GM12892 (cell line): ENCODE measurements around the gene PLBD2.

ENCODE experiments used
- POLR2A ChIP-seq: IDR thresholded peaks from 2 replicates; pipeline ENCODE4 v1.6.1; 2011; ENCODE audit warnings: low read depth, low read length, control low read depth
- POLR2AphosphoS5 ChIP-seq: IDR thresholded peaks from 2 replicates; pipeline ENCODE4 v1.6.1; 2011; ENCODE audit warnings: low read depth, low read length, control low read depth

DNA sequence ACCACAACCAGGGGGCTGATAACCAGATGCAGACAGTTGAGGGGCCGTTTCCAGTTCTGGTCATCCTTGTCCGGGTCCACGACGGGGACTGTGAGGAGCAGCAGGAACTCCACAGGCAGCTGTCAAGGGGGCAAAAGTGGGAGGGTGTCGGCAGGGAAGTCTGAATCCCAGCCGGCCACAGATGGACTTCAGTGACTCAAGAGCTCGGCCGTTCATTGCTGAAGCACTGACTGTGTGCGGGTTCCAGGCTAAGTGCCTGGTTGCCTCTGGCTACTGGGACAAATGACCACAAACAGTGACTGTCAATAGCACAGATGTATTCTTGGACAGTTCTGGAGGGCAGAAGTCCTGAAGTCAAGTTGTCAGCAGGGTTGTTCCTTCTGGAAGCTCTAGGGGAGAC, 43.0 kb upstream of the PLBD2 start:
- TF ChIP-seq POLR2A: no peak
- no peak for TF ChIP-seq POLR2AphosphoS5
